MM.1S (cell line): Measurements from ENCODE around the gene PRKAR1B.

ENCODE experiments used
- EZH2 ChIP-seq: fragments of 300-600 bp; sonication (generic); optimal IDR thresholded peaks from 2 replicates; pipeline ENCODE3; 2017; ENCODE audit warnings: low read depth, mild to moderate bottlenecking, antibody characterized with exemption, low read length, mixed read lengths
- EZH2phosphoT487 ChIP-seq: fragments of 300-600 bp; sonication (generic); IDR thresholded peaks from 2 replicates; pipeline ENCODE4 v1.6.1; 2018; ENCODE audit warnings: antibody characterized with exemption, low read length
- TF ChIP-seq, protein P1 (sequence below): fragments of 300-600 bp; sonication (generic); IDR thresholded peaks from 2 replicates; pipeline ENCODE4 v1.5.1; 2016; ENCODE audit warnings: antibody characterized with exemption, low read length, mixed read lengths

DNA sequence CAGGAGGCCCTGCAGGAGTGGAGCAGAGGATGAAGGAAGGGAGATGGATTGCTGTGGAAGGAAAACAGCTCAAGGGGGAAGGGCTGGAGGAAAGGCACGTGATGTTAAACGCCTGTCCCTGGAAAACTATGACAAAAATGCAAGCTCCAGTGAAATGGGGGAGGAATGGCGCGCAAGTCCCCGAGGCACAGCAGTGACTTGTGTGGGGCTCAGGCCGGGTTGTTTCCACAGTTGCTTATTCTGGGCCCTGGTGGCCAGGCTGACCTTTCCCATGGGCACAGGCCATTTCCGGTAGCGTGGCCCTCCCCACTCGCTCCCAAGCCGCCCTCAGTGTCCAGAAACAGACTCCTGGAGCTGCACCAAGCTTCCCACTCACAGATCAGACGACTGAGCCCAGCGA is 139.3 kb downstream of the PRKAR1B start:
- TF ChIP-seq, protein P1, sequence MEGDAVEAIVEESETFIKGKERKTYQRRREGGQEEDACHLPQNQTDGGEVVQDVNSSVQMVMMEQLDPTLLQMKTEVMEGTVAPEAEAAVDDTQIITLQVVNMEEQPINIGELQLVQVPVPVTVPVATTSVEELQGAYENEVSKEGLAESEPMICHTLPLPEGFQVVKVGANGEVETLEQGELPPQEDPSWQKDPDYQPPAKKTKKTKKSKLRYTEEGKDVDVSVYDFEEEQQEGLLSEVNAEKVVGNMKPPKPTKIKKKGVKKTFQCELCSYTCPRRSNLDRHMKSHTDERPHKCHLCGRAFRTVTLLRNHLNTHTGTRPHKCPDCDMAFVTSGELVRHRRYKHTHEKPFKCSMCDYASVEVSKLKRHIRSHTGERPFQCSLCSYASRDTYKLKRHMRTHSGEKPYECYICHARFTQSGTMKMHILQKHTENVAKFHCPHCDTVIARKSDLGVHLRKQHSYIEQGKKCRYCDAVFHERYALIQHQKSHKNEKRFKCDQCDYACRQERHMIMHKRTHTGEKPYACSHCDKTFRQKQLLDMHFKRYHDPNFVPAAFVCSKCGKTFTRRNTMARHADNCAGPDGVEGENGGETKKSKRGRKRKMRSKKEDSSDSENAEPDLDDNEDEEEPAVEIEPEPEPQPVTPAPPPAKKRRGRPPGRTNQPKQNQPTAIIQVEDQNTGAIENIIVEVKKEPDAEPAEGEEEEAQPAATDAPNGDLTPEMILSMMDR: no peak
- TF ChIP-seq EZH2: no peak
- no peak for TF ChIP-seq EZH2phosphoT487
